T-helper 2 cell (primary cell): ENCODE measurements around the gene NR2C2AP.
A peak's percentile ranks its signal among the peaks of the same experiment; 100 is the strongest.
"Not testable (repeated sequence)": the region's sequence is repeated elsewhere in the genome, so short reads cannot be mapped to it uniquely, and the experiment has no call there.

ENCODE experiments used
- DNase-seq, 5 experiments: peaks; one replicate each; pipeline versions ENCODE4 v3.0.0 to v3.0.0-alpha.2; 2012 to 2022

NR2C2AP gene

DNA sequence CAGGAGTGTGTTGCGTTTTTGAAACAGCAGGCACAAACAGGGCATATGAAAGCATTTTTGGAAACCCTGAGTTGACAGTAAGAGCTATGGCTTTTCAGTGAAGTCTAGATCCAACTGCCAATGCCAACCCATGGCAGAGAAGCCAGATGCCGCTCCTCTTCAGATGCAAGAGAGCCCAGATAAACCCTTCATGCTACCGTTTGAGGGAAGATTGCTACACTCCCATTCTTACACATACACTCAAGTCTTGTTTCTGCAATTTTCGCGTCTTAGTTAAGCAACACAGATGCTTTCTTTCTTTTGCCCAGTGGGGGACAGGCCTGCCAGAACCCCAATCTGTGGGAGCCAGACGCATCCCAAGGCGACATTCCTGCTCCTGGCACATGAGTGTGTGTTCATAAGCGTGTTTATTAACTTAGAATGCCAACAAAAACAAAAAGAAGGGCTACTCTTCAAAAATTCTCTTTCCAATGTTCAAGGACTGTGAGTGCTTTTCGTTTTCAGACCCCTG is 21.7 kb downstream of the NR2C2AP start:
- DNase-seq: no peak

GRCh38 chr19:19179548-19180441 is 23.4 kb downstream of the NR2C2AP start:
- no peak for DNase-seq

GRCh38 chr19:19176950-19177349 is 26.3 kb downstream of the NR2C2AP start:
- no peak for DNase-seq

DNA sequence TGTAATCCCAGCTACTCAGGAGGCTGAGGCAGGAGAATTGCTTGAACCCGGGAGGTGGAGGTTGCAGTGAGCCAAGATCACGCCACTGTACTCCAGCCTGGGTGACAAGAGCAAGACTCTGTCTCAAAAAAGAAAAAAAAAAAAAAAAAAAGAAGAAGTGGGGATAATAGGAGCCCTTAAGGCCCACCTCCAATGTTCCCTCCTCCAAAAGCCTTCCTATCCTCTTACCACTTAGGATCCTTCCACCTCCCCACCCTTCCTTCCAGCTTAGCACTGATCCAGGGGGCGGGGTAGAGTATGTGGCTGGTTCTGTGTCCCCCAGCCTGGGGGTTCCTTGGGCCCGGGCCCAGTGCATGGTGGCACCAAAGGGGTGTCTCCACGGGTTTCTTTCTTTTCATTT is 30.0 kb downstream of the NR2C2AP start:
- not testable (repeated sequence) for DNase-seq

DNA sequence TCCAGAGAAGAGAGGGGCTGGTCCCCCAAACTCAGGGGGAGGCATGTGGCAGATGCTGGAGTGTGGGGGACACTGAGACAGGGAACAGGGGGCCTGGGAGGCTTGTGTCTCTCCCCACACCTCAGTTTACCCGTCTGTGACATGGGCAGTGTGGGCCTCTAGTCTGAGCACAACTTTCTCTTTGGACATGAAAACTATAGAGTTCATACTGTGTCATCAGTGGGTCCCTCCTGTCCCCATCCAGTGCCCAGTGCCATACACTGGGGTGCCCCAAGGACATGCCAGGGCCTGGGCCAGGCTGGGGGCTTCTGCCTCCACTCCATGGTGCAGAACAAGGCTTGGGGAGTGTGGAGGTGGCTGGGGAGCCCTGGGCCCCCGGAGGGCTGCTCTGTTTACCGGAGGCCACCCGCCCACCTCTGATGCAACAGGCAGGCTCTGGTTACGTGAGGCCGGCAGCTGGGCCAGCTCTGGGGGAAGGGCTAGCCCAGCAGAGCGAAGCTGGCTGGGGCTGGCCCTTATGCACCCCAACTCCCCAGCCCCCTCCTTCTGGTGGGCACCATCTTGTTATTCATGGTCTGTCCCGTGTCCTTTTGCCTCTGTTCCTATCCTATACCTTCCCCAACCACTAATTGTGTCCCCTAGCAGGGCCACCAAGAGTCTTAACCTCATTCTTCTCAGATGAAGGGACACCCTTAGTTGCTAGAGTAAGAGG is 31.2 kb downstream of the NR2C2AP start:
- DNase-seq: no peak

- DNase-seq: no peak
These were observed 32.1 kb downstream of the NR2C2AP start for GRCh38 chr19:19170873-19171672.

DNA sequence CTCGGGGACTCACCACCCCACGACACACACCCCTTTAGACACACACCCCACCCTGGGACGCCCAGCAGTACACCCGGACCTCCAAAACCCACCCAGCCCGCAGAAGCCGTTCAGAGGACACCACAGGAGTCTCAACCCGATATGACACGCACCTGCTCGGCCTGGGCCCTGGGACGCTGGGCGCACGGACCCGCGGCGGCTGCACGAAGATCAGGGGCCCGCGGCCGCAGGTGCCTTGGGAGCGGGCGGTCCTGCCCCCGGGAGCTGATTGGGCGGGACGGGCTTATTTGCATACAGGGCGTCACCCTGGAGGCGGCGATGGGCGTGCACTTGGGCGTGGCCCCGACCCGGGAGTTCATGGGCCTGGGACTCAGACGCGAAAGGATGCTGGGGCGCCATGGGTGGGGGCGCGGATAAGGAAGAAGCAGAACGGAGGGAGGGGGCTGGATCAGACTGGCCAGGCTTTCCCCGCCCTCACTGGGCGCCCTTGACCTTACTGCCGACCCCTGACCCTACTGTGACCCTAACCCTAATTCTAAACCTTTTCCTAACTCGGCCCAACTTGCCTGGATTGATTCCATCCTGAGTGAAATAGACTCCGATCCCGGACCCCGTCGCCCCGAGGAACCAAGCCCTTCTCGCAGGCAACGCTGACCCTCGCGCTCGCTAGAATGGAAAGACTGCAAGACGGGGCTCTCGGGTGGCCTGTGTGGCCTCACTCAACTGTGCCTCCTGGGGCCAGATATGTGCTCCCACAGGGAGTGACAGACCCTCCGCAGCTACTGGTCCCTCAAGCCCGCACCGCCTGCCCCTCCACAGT is 33.0 kb downstream of the NR2C2AP start, which contains the start of gene MEF2B:
Gene MEF2B, minus strand, starts transcription at position 211 of the 820 bp plus-strand sequence. CDS start 19,528 bp downstream, outside the sequence.
- DNase-seq: peak; percentile 47 to 83 (median 64)

GRCh38 chr19:19169236-19170052 is 33.8 kb downstream of the NR2C2AP start:
- DNase-seq: no peak

DNA sequence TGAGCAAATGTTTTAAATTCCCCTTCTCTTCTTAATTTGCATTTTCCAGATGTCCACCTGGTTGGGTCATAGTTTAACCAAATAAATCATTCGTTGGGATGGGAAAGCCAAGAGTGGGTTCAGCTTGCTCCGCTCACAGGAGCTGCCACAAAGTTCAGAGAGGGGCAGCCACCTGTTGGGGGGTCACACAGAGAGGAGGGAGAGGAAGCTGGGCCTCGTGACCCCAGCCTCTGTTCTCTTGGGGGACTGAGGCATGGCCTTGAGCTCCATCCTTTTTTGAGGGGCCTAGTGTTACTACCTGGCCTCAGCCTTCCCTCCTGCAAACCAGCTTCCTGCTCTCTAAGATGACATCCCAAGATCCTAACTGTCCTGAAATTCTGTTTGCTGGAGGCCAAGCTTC is 35.6 kb downstream of the NR2C2AP start:
- DNase-seq: no peak

- DNase-seq: no peak
These were observed 37.8 kb downstream of the NR2C2AP start for GRCh38 chr19:19165396-19165795.

DNA sequence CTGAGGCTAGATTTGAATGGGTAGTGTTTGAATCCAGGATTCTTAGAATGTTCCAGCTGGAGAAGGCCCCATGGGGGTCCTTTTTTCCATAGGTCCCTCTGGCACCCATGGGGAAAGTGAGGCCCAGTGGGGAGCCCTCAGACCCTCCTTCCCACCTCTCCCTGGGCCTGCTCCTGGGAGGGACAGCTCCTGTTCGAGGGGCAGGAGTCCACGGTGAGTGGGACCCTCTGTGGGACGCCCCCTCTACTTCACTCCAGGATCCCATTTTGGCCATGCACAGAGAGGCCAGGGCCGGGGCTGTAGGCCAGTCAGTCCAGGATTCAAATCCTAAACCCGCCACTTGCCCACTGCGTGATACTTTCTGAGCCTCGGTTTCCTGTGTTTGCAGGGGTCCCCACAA is 40.7 kb downstream of the NR2C2AP start:
- no peak for DNase-seq

DNA sequence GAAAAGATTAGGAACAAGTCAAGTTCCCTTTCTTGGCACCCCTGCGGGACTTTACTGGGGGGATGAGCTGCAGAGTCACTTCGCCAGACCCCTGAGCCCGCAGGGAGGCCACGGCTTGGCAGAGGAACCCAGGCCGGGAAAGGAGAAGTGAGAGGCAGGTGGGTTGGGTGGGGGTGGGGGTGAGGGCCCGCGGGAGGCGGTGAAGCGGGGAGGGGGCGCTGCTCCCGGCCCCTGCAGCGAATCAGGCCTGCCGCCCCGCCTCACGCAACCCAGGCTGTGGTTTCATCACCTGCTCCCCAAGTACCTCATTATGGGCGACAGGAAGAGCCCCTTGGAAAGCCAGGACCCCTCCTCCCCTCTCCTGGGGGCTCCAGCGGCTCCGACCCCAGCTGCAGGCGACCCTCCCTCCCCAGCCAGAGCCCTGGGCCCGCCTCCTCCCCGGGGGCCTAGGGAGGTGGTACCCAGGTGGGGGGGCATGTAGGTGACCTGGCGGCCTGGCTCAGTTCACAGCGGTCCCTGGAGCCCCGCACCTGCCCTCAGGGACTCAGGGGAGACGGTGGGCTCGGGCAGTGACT is 42.7 kb downstream of the NR2C2AP start:
- no peak for DNase-seq

- DNase-seq: no peak
These were observed 43.7 kb downstream of the NR2C2AP start for GRCh38 chr19:19159534-19159933.

GRCh38 chr19:19157808-19158207 is 45.4 kb downstream of the NR2C2AP start:
- no peak for DNase-seq

- no peak for DNase-seq
These were observed 47.6 kb downstream of the NR2C2AP start for GRCh38 chr19:19155495-19156219.

- DNase-seq: no peak
These were observed 48.3 kb downstream of the NR2C2AP start for GRCh38 chr19:19154768-19155494.

DNA sequence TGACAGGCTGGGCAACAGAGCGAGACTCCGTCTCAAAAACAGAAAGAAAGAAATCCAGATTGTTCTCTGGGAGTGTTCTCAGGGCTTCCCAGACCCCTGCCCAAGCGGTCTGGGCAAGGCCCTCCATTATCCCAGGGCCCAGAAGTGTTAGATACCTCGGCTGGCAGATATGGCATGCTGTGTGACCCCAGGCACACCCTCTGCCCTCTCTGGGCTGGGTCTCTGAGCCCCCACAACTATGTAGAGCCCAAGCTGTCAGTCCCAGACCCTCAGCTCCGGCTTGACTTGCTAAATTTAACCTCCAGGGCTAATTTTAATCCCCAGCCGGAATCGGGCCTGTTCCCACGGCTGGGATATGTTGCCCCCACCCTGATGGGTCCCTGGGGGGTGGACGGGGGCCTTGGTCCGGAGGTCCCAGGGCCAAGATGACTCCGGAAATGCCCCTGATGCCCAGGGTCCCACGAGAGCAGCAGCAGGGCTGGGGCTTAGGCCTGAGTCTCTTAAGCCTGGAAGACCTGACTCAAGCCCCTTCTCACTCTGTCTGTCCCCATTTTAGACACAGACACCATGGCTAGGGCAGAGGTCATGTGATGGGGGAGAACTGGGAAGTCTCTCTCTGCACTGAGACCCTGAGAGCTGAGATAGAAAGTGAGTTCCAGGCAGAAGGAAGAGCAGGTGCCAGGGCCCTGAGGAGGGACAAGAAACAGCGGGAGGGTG is 50.4 kb downstream of the NR2C2AP start:
- no peak for DNase-seq

DNA sequence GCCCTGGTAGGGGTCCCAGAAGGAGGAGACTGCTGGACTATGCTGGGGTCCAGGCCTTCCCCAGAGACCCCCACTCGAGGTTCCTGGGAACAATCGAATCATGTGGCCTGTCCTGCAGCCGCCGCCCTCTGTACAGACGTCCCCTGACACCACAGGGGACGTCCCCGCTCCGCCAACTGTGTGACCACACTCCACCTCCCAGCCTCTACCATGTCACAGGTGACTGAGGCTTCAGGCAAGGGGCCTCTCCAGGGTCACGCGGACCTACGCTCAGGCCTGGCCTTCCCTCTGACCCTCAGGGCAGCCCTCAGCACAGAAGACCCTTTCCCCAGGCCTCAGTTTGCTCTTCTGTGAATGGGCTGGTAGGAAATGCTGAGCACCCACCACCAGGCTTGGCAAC is 51.8 kb downstream of the NR2C2AP start:
- DNase-seq: no peak
